Activated CD4-positive, alpha-beta memory T cell treated with anti-CD3 and anti-CD28 coated beads, Interleukin-2, amount 10 ng/mL, durations not matched to agents 7 days and 5 days (primary cell): Measurements from ENCODE around the gene RABGGTA. TPM values are rescaled to one million over a fixed set of nuclear protein-coding genes. Genes with fewer than 3 reads are reported as not detected.

ENCODE experiments used
- CTCF ChIA-PET: fragments of 350-600 bp; sonication (Branson Sonifier 250); formaldehyde crosslinking; loops from one replicate; lab custom pipeline; 2021; ENCODE audit warnings: antibody characterized with exemption, inconsistent platforms; lab: Charles Lee
- POLR2A ChIA-PET: fragments of 350-600 bp; sonication (Branson Sonifier 250); formaldehyde crosslinking; loops from one replicate; lab custom pipeline; 2021; ENCODE audit warnings: antibody characterized with exemption; lab: Charles Lee
- DNase-seq: peaks from one replicate; pipeline ENCODE4 v3.0.0-alpha.2; 2020
- H3K27ac Mint-ChIP-seq: one replicate; pipeline ENCODE4 v1.8.0; 2021; ENCODE audit warnings: mild to moderate bottlenecking, mixed read lengths
- H3K27me3 Mint-ChIP-seq: one replicate; pipeline ENCODE4 v1.8.0; 2021; ENCODE audit warnings: mixed read lengths
- H3K36me3 Mint-ChIP-seq: one replicate; pipeline ENCODE4 v1.8.0; 2021; ENCODE audit warnings: low read depth, mixed read lengths
- H3K4me1 Mint-ChIP-seq: one replicate; pipeline ENCODE4 v1.8.0; 2021; ENCODE audit warnings: mixed read lengths
- H3K4me3 Mint-ChIP-seq: one replicate; pipeline ENCODE4 v1.8.0; 2021; ENCODE audit warnings: mild to moderate bottlenecking, mixed read lengths
- H3K9me3 Mint-ChIP-seq: one replicate; pipeline ENCODE4 v1.8.0; 2021; ENCODE audit warnings: mixed read lengths
- total RNA-seq, 2 experiments: library from RNA; stranded (reverse); gene quantifications; one replicate each; pipeline ENCODE4 v1.2.3, GENCODE V29; 2021

The RABGGTA gene
- total RNA-seq, 2 experiments from 2014 or later, result 40.2 to 41.0 TPM

DNA sequence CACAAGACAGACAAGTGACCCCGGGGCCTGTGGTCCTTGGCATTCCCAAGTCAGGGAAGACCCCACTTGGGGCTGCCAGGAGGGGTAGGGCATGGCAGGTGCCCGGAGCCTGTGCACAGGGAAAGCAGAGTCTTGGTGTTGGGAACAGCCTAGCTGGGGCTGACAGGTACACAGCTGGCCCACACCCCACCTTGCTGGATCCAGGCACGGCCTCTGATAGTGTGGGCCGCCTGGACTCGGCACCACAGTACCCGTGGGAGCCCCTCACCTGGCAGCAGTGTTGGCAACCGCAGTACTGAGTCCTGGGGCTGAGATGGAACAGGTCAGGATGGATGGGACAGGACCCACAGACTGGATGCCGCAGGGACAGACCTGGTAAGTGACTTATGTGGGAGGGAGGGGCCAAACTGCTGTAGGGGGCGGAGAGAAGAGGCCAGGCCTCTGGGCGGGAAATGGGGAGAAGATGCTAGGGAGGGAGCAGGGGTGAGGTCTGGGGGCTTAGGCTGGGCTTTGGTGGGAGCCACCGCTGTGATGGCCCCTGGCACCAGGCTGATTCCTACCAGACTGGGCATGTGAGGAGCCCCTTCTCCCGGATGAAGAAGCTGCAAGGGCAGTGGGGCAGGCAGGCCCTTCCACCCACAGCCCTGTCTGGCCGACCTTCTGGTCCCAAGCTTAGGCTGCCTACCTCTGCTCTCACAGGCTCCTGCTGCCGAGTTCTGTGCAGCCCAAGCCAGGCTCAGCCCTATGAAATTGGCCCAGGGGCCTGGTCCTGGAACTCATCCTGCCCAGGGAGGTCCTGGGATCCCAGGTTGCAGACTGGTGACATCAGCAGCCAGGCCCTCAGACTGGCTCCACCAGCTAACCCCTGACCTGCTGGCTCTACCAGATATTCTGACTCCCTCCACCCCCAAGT lies 8.3 kb downstream of the RABGGTA start, which contains the start of gene TGM1:
TGM1 (minus strand) TSS at position 357 of the 913 bp plus-strand sequence. CDS start 825 bp downstream, outside the sequence.
- Mint-ChIP-seq H3K27me3 (no peaks in the 10 kb centered on the region), H3K36me3 (peaks cover 14% of the 10 kb centered on the region), H3K27ac (no peak within 1 kb of the TSS), H3K9me3 (no peaks in the 10 kb centered on the region), H3K4me3 (no peak within 1 kb of the TSS), H3K4me1 (no peaks in the 10 kb centered on the region)
- CTCF ChIA-PET, result interaction anchor here (1.9 kb wide), 1 partner anchor 8 kb away, joined by 6 read pairs; the partner anchor contains the start of gene RABGGTA
- POLR2A ChIA-PET, result interaction anchor here (0.7 to 2.1 kb wide), 4 partner anchors 9 to 21 kb away, joined by 3 to 6 read pairs (median 4); partner anchors contain the start of genes RABGGTA and TINF2
- DNase-seq, result no peak

DNA sequence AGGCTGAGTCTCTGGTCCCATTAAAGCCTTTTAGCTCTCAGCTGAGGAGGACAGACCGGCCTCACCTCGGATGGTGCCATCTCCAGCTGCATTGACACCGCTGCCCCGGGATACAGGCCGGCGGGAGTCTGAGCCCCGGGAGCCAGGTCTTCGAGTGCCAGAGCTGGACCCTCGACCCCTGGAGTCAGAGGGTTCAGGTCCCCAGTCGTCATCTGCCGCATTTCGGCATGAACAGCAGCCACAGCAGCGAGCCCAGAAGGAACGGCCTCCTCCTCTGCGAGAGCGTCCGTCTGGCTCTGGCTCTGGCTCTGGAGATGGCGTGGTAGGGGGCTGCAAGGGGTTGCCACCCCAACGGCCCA lies 9.4 kb downstream of the RABGGTA start:
- ChIA-PET POLR2A (interaction anchor here (1.1 to 2.1 kb wide), 3 partner anchors 10 to 20 kb away, joined by 3 to 6 read pairs (median 6); partner anchors contain the start of gene TINF2), CTCF (interaction anchor here (0.7 to 1.9 kb wide), 2 partner anchors 9 to 779 kb away, joined by 3 to 6 read pairs; partner anchors contain the start of gene RABGGTA)
- H3K27me3 Mint-ChIP-seq, result no peaks in the 10 kb centered on the region
- no peak for DNase-seq
- H3K4me3 Mint-ChIP-seq, result no peak overlapping the region
- H3K4me1 Mint-ChIP-seq, result no peaks in the 10 kb centered on the region
- no peaks in the 10 kb centered on the region for H3K9me3 Mint-ChIP-seq
- H3K27ac Mint-ChIP-seq, result no peak overlapping the region
- H3K36me3 Mint-ChIP-seq, result peaks cover 11% of the 10 kb centered on the region

DNA sequence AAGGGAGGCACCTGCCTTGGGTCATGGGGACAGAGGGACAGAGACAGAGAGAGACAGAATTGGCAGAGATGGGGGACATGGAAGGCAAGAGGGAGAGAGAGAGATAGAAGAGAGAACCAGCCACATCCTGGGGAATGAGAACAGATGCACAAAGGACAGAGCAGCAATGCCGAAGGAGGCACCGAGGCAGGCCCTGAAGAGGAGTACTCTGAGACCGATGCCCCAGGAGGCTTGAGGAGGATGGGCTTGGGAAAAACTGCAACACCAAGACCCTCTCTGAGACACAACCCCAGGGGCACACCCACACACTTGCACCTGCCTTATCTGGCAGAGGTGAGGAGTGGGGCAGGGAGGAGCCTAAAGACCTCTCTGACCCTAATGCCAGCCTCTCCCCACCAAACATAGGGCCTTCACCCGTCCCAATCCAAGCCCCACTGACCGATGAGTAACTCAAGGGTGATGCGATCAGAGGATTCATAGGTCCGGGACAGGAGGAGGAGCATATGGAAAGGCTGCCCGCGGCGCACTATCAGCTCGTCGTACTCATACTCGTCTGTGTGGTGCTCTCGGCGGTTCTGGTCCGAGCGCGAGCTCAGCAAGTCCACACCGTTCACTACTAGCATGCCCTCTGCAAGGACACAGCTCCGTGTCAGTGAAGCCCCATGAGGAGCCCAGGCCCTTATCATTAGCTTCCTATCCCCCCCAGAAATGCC lies 10.0 kb downstream of the RABGGTA start:
- POLR2A ChIA-PET, result interaction anchor here (0.7 to 2.1 kb wide), 4 partner anchors 9 to 19 kb away, joined by 3 to 6 read pairs (median 4); partner anchors contain the start of gene TINF2
- H3K36me3 Mint-ChIP-seq, result peaks cover 8% of the 10 kb centered on the region
- H3K9me3 Mint-ChIP-seq, result no peaks in the 10 kb centered on the region
- no peaks in the 10 kb centered on the region for H3K4me1 Mint-ChIP-seq
- H3K27me3 Mint-ChIP-seq, result no peaks in the 10 kb centered on the region
- H3K4me3 Mint-ChIP-seq, result no peak overlapping the region
- no peak overlapping the region for H3K27ac Mint-ChIP-seq
- CTCF ChIA-PET, result interaction anchor here (0.7 to 1.9 kb wide), 2 partner anchors 10 to 778 kb away, joined by 3 to 6 read pairs; partner anchors contain the start of gene RABGGTA
- no peak for DNase-seq

DNA sequence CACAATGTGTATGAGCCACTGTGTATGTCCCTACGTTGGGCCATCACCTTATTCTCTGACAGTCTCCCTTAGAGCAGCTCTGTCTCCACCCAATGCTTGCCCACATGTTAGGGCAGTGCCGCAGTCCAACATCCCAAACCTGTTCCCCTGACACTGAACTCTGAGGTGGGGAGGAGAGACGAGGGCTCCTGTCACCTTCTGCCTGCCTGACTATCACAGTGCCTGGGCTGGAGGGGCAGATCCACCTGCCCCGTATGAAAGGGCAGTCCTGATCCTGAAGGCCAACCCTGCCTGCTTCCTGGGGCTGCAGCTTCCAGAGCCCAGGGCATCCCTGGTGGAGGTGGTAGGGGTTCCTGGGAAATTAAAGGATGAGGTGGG lies 10.6 kb downstream of the RABGGTA start:
- CTCF ChIA-PET, result no interaction called here

DNA sequence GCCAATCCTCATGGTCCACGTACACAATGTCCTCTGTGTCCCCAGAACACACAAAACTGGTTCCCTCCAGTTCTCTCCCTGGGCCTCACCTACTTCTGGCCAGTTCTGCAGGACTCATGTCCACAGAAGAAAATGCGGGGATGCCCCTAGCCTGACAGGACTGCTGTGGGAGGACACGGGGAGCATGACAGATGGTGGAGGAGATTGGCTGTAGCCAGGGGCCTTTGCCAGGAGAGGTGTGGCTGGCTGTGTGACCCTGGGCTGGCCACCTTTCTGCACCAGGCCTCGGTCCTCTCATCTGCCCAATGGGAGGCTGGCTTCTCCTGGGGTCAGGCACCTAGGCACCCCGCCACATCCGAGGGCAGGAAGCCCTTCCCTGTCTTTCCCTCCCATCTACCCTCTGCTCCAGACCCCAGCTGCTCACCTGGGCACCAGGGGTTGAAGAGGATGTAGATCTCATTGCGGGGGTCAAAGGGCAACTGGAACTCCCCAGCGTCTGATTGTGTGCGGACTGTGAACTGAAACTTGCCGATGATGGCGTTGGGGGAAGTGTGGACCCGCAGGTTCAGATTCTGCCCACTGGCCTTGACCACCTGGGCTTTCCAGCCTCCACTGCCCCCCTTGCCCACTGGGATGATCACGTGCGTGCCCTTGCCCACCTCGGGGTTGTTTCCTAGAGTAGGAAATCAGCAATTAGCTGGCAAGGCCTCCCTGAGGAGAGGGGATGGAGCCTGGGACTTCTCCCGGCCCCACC lies 11.2 kb downstream of the RABGGTA start:
- no peak for DNase-seq
- Mint-ChIP-seq H3K27me3 (no peaks in the 10 kb centered on the region), H3K4me3 (no peak overlapping the region), H3K9me3 (no peaks in the 10 kb centered on the region), H3K36me3 (peaks cover 8% of the 10 kb centered on the region), H3K27ac (no peak overlapping the region), H3K4me1 (no peaks in the 10 kb centered on the region)
- POLR2A ChIA-PET, result interaction anchor here (0.7 kb wide), 1 partner anchor 13 kb away, joined by 3 read pairs; no protein-coding TSS in a partner anchor
- CTCF ChIA-PET, result no interaction called here

More for the DNA sequence above, 10.6 kb downstream of the RABGGTA start:
- POLR2A ChIA-PET, result interaction anchor here (0.7 kb wide), 1 partner anchor 13 kb away, joined by 3 read pairs; no protein-coding TSS in a partner anchor
- H3K9me3 Mint-ChIP-seq, result no peaks in the 10 kb centered on the region
- no peaks in the 10 kb centered on the region for H3K4me1 Mint-ChIP-seq
- H3K36me3 Mint-ChIP-seq, result peaks cover 5% of the 10 kb centered on the region
- DNase-seq, result no peak
- H3K4me3 Mint-ChIP-seq, result no peak overlapping the region
- H3K27me3 Mint-ChIP-seq, result no peaks in the 10 kb centered on the region
- no peak overlapping the region for H3K27ac Mint-ChIP-seq

DNA sequence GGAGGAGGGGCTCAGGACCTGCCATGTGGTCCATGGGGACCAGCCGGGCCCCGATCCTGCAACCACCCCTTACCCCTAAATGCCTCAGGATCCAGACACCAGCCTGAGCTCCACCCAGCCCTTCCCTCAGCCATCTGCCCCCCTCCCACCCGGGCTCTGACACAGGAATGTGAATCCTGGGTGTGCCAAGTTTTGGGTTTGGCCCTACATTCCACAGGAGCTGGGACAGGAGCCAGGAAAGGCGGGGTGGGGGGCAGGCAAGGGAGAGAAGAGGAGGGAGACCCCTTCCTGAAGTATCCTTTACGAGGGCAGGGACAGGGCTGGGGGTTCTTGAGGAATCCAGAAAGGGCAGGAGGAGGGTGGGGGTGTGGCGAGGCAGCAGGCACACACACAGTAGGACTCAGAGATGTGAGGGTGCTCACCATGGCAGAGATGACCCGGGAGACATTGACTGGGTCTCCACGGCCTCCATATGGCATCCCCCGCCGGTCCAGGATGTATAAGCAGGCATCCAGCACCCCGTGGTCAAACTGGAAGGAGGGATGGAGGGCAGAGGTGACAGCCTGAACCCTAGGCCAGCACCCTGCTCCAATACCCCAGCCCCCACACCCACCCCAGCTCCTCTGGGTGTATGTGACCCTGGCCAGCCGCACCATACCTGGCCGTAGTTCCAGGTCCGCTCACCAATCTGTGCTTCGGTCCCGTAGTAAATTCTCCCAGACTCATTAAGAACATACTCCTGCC lies 11.9 kb downstream of the RABGGTA start:
- H3K4me1 Mint-ChIP-seq, result no peaks in the 10 kb centered on the region
- H3K36me3 Mint-ChIP-seq, result peaks cover 9% of the 10 kb centered on the region
- ChIA-PET POLR2A (interaction anchor here (1.5 kb wide), 1 partner anchor 45 kb away, joined by 3 read pairs; no protein-coding TSS in a partner anchor), CTCF (no interaction called here)
- H3K27me3 Mint-ChIP-seq, result no peaks in the 10 kb centered on the region
- DNase-seq, result no peak
- no peak overlapping the region for H3K27ac Mint-ChIP-seq
- no peaks in the 10 kb centered on the region for H3K9me3 Mint-ChIP-seq
- no peak overlapping the region for H3K4me3 Mint-ChIP-seq

DNA sequence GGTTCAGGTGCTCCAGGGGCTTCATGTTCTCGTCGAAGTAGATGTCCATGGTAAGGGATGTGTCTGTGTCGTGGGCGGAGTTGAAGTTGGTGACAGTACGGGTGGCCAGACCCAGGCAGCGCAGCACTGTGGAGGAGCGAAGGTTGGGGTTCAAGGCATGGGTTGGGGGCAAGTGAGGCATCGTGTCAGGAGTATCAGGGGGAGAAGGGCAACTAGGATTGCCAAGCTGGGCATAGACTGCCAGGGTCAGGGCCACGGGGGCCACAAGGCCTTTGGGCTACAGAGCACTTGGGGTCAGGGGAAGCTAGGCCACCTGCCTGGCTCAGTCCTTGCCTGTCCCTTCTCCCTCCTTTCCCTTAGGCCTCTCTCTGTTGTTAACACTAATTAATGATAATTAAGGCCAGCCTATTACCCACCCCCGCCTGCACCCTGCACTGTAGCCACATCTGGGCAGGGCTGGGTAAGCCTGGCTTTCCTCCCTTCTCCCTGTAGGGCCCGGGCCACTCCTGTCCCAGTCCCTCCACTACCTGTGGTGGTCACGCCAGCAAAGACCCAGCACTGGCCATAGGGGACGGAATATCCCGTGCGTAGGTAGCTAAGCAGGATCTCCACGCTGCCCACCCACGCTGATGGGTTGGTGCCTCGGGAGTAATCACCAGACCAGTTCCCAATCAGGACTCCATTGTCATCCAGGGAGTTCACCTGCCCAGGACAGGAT lies 12.7 kb downstream of the RABGGTA start:
- H3K4me3 Mint-ChIP-seq, result no peak overlapping the region
- no peaks in the 10 kb centered on the region for H3K27me3 Mint-ChIP-seq
- no peaks in the 10 kb centered on the region for H3K4me1 Mint-ChIP-seq
- DNase-seq, result no peak
- CTCF ChIA-PET, result interaction anchor here (1.2 to 2.4 kb wide), 3 partner anchors 12 to 40 kb away, joined by 3 to 8 read pairs (median 3); partner anchors contain the start of genes RABGGTA and TINF2
- no peaks in the 10 kb centered on the region for H3K9me3 Mint-ChIP-seq
- POLR2A ChIA-PET, result interaction anchor here (1.3 to 2.0 kb wide), 3 partner anchors 12 to 46 kb away, joined by 3 to 7 read pairs (median 3); partner anchors contain the start of gene RABGGTA
- no peak overlapping the region for H3K27ac Mint-ChIP-seq
- H3K36me3 Mint-ChIP-seq, result peaks cover 9% of the 10 kb centered on the region

DNA sequence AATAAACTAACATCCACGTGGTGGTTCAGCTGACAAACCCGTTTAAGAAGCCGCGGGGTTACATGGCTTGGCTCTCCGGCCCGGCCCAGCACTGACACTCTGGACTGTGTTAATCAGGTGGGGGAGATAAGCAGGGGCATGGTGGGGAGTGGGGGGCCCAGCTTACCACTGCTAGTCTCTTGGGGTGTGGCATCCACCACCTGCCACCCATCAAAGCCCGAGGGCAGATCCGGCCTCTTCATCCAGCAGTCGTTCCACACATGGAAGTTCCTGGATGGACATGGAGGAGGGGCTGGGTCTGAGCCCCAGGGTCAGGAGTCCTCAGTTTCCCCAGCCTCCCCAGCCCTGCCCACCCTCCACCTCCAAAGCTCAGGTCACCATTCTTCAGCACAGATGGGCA lies 13.3 kb downstream of the RABGGTA start:
- CTCF ChIA-PET, result interaction anchor here (1.2 to 2.4 kb wide), 4 partner anchors 11 to 40 kb away, joined by 3 to 8 read pairs (median 4); partner anchors contain the start of genes RABGGTA and TINF2
- POLR2A ChIA-PET, result interaction anchor here (1.3 to 2.0 kb wide), 3 partner anchors 11 to 46 kb away, joined by 3 to 7 read pairs (median 3); partner anchors contain the start of gene RABGGTA
- no peaks in the 10 kb centered on the region for H3K4me1 Mint-ChIP-seq
- no peak overlapping the region for H3K27ac Mint-ChIP-seq
- no peaks in the 10 kb centered on the region for H3K27me3 Mint-ChIP-seq
- peaks cover 9% of the 10 kb centered on the region for H3K36me3 Mint-ChIP-seq
- no peak overlapping the region for H3K4me3 Mint-ChIP-seq
- DNase-seq, result no peak
- no peaks in the 10 kb centered on the region for H3K9me3 Mint-ChIP-seq

DNA sequence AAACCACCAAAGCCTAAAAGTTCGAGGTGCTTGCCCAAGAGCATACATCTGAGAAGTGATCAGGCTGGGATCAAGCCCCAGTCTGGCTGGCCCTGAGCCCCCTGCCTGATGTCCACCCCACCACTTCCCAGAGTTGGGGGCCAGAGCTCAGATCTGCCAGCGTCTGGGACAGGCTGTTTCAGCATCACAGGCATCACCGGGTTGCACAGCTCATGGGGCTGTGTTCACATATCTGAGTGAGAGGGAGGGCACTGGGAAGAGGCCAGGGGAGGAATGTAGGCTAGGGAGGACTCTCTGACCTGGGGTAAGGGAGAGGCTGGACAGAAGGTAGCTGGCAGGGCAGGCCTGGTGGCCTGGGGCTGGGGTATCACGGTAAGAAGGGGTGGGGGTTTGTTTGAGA lies 14.4 kb downstream of the RABGGTA start:
- H3K27ac Mint-ChIP-seq, result no peak overlapping the region
- H3K9me3 Mint-ChIP-seq, result no peaks in the 10 kb centered on the region
- DNase-seq, result no peak
- POLR2A ChIA-PET, result interaction anchor here (1.3 to 2.0 kb wide), 3 partner anchors 10 to 15 kb away, joined by 3 to 7 read pairs (median 6); partner anchors contain the start of genes RABGGTA and TINF2
- CTCF ChIA-PET, result interaction anchor here (1.2 to 2.4 kb wide), 5 partner anchors 10 to 42 kb away, joined by 3 to 8 read pairs (median 4); partner anchors contain the start of genes RABGGTA and TINF2
- no peak overlapping the region for H3K4me3 Mint-ChIP-seq
- H3K36me3 Mint-ChIP-seq, result peaks cover 9% of the 10 kb centered on the region
- H3K4me1 Mint-ChIP-seq, result no peaks in the 10 kb centered on the region
- no peaks in the 10 kb centered on the region for H3K27me3 Mint-ChIP-seq

DNA sequence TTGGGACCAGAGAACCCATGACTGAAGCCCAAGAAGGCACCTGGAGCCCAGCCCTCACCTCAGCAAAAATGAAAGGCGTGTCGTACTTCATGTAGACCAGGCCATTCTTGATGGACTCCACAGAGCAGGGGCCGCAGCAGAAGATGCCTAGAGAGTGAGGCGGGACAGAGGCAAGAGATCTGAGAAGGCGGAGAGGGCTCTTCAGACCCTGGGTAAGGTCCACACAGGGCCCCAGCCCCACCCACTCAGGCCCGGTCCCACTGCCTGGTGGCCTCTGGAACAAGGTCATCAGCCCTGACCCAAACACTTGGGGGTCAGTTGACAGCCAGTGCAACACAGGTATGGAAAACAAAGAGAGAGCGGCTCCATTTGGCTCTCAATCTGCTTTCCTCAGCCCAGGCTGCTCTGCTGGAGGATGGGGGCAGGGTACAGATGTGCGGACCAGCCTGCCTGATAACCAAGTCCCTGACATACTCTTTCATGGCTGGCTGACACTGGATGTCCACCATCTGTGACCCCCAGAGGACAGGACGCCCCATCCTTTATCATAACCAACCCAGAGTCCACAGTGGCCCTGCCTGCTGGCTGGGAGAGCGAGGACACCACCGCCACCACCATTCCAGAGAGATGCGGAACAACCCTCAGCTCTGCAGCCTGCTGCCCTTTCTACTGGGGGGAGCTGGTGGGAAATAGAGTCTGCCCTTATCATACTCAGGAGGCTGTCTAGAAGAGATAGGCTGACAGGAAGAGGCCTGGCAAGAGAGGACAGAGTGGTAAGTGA lies 15.3 kb downstream of the RABGGTA start:
- Mint-ChIP-seq H3K4me1 (peaks cover 5% of the 10 kb centered on the region), H3K9me3 (no peaks in the 10 kb centered on the region), H3K36me3 (peaks cover 9% of the 10 kb centered on the region), H3K27me3 (no peaks in the 10 kb centered on the region), H3K4me3 (no peak overlapping the region), H3K27ac (no peak overlapping the region)
- no peak for DNase-seq
- POLR2A ChIA-PET, result interaction anchor here (1.1 to 1.6 kb wide), 2 partner anchors 13 to 14 kb away, joined by 3 to 6 read pairs; partner anchors contain the start of gene TINF2
- CTCF ChIA-PET, result interaction anchor here (1.0 to 2.4 kb wide), 4 partner anchors 9 to 95 kb away, joined by 3 to 8 read pairs (median 4); partner anchors contain the start of genes IRF9 and RABGGTA
